Transverse colon (tissue), 4 donors: ENCODE results near the gene TYMP. TPM values are rescaled to one million over a fixed set of nuclear protein-coding genes. Genes with fewer than 3 reads are reported as not detected.

ENCODE experiments used
- DNase-seq: peaks from one replicate; pipeline ENCODE4 v3.0.0-alpha.2; 2019
- H3K27ac ChIP-seq, 4 donors: fragments of 200-600 bp; sonication (generic); 2 replicates each; pipeline ENCODE4 v1.5.1; 2016 to 2018; ENCODE audit warnings: inconsistent platforms in 4 of 4
- H3K27me3 ChIP-seq: fragments of 200-600 bp; sonication (generic); 2 replicates; pipeline ENCODE4 v1.5.1; 2017; ENCODE audit warnings: inconsistent platforms
- H3K36me3 ChIP-seq, 4 donors: fragments of 200-600 bp; sonication (generic); 2 replicates each; pipeline ENCODE4 v1.5.1; 2017 to 2019; ENCODE audit warnings: inconsistent platforms in 4 of 4
- H3K4me1 ChIP-seq, 4 donors: fragments of 200-600 bp; sonication (generic); 2 replicates each; pipeline ENCODE4 v1.5.1; 2017 to 2020; ENCODE audit warnings: inconsistent platforms in 4 of 4
- H3K4me3 ChIP-seq, 4 donors: fragments of 200-600 bp; sonication (generic); 1 replicate in 1 of 4; 2 replicates in 3 of 4; pipeline versions ENCODE4 v1.5.1 to v1.6.1; 2017 to 2019; ENCODE audit warnings: inconsistent platforms in 4 of 4
- H3K9me3 ChIP-seq, 2 donors: fragments of 200-600 bp; sonication (generic); 2 replicates each; pipeline ENCODE4 v1.5.1; 2017 to 2019; ENCODE audit warnings: inconsistent platforms in 2 of 2
- EP300 ChIP-seq: sonication (generic); formaldehyde crosslinking; IDR thresholded peaks from one replicate; pipeline ENCODE4 v1.6.1; 2017; ENCODE audit warnings: antibody characterized with exemption, low read depth
- POLR2A ChIP-seq: fragments of 450-650 bp; IDR thresholded peaks from one replicate; pipeline ENCODE4 v1.6.1; 2016; ENCODE audit warnings: antibody characterized with exemption, mild to moderate bottlenecking, moderate library complexity
- POLR2AphosphoS5 ChIP-seq, 3 donors: sonication (generic); formaldehyde crosslinking; IDR thresholded peaks; one replicate each; pipeline ENCODE4 v1.6.1; 2016; ENCODE audit warnings: antibody characterized with exemption in 3 of 3
- WGBS, 2 donors: methylation state at CpG; one replicate each; pipeline ENCODE4 v1.1.5; 2018; ENCODE audit warnings: low coverage in 1 of 2; 5-methylcytosine and 5-hydroxymethylcytosine counted together
- in situ Hi-C, 4 donors: fragments of 200-750 bp; cut with MboI; loops; one replicate each; pipeline versions ENCODE4 v1.15.0 to v1.15.1; 2017; ENCODE audit warnings: low sequenced_read_pairs in 3 of 4, low pct_ligation_motif_present in 1 of 4, low pct_unique_long_range_greater_than_20kb in 1 of 4
- intact Hi-C: fragments of 100-400 bp; cut with DNase I; formaldehyde crosslinking; loops from one replicate; pipeline ENCODE4 v1.15.1; 2023; ENCODE audit warnings: low total_unique reads
- total RNA-seq, 4 donors: library from RNA; depleted of rRNA; stranded (reverse); fragments of >200 nt; gene quantifications; one replicate each; pipeline ENCODE4 v1.1.0, GENCODE V29; 2016
- TF ChIP-seq, protein P1 (sequence below), 5 experiments: fragments of 200-600 bp in 3 of 5; fragments of 450-650 bp in 2 of 5; sonication (generic) in 3 of 5; IDR thresholded peaks; 1 replicate in 2 of 5; 2 replicates in 3 of 5; pipeline ENCODE4 v1.5.1; 2016 to 2017; ENCODE audit warnings: antibody characterized with exemption in 5 of 5, inconsistent platforms in 3 of 5, mild to moderate bottlenecking in 2 of 5, moderate library complexity in 1 of 5

Gene TYMP
- total RNA-seq, 4 donors from 2014 or later = 27.5 to 60.7 (median 32.2) TPM

DNA sequence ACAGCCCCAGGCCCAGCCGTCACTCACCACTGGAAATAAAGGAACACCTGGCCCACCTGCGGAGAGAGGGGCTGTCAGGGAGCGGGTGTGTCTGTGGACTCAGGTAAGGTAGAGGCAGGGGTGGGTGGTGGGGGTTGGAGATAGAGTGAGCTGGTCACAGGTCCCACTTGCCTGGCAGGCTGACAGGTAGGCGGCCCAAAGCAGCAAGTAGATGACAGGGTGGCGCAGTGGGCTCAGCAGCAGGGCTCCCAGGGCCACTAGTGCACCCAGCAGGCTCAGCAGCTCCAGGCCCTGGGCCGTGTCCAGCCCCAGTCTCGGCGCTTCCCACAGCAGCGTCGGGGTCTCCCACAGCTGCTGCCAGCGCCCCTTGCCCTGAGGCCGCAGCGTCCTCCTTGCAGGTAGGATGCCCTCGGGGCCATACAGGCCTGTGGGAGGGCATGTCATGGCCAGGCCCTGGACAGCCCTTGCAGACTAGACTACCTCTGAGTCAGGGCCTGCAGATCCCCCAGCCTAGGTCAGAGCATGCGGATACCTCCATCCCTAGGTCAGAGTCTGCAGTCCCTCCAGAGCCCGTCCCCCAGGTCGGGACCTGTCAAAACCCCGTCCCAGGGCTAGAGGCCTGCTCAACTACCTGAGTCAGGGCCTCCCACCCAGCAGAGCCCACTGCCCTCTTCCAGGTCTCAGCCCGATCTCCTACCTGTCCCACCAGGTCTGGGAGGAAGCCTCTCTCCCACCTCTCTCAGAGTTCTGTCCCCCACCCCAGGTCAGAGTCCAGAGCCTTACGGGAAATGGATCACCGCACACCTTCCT lies 23.0 kb downstream of the TYMP start:
- 29% methylated on average over 18 of the region's 21 CpGs; no CpG with 5 or more reads in 1 of the 2 donors for WGBS, 2 donors
- in situ Hi-C loops (no loop called here), intact Hi-C loops (no loop called here)
- no peaks in the 10 kb centered on the region for H3K9me3 ChIP-seq
- no peaks in the 10 kb centered on the region for H3K27me3 ChIP-seq
- no peak for DNase-seq
- peaks cover 0 to 4% (median 0%) of the 10 kb centered on the region in 4 donors for H3K36me3 ChIP-seq
- peak overlapping the region; percentile 59 to 98 (median 93) for H3K4me3 ChIP-seq
- no peak for TF ChIP-seq POLR2A
- TF ChIP-seq, protein P1, sequence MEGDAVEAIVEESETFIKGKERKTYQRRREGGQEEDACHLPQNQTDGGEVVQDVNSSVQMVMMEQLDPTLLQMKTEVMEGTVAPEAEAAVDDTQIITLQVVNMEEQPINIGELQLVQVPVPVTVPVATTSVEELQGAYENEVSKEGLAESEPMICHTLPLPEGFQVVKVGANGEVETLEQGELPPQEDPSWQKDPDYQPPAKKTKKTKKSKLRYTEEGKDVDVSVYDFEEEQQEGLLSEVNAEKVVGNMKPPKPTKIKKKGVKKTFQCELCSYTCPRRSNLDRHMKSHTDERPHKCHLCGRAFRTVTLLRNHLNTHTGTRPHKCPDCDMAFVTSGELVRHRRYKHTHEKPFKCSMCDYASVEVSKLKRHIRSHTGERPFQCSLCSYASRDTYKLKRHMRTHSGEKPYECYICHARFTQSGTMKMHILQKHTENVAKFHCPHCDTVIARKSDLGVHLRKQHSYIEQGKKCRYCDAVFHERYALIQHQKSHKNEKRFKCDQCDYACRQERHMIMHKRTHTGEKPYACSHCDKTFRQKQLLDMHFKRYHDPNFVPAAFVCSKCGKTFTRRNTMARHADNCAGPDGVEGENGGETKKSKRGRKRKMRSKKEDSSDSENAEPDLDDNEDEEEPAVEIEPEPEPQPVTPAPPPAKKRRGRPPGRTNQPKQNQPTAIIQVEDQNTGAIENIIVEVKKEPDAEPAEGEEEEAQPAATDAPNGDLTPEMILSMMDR (IDR thresholded peaks at IDR 0.05) = no peak
- no peak for TF ChIP-seq EP300
- TF ChIP-seq POLR2AphosphoS5 (IDR thresholded peaks at IDR 0.05) = no peak
- peaks cover 8 to 30% (median 21%) of the 10 kb centered on the region in 4 donors for H3K4me1 ChIP-seq
- peak overlapping the region; percentile 87 to 96 (median 90) for H3K27ac ChIP-seq

DNA sequence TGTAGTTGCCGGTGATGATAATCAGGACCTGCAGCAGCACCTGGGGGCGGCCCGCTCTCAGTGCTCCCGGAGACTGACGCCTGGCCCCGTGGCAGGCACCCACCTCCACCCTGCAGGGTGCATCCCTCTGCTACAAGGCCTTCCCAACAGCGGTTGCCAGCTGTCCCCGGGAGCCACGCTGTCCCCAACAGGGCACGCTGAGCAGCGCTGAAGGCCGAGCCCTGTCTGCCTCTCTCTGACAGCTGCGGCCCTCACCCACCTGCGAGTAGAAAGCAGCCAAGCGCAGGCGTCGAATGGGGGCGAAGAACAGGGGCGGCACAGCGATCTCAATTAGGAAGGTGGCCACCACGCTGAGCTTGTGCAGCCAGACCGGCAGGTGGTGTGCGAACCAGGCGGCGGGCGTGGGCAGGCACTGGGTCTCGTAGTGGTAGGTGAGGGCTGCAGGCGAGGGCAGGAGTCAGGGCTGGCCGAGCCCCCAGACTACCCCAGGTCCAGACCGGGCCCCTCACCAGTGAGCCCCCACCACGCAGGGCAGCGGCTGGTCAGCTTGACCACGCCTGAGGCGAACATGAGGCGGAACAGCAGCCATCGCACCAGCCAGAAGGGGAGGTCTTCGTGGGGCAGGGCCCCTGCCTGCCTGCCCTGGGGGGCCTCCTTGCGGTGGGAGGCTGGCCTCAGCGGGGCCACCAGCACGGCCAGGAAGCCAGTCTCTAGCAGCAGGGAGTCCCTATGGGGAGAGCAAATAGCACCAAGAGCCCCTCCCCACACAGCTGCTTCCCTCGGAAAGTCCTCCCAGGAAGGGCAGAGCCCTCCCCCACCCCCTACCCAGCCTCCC lies 23.8 kb downstream of the TYMP start:
- intact Hi-C loops = no loop called here

DNA sequence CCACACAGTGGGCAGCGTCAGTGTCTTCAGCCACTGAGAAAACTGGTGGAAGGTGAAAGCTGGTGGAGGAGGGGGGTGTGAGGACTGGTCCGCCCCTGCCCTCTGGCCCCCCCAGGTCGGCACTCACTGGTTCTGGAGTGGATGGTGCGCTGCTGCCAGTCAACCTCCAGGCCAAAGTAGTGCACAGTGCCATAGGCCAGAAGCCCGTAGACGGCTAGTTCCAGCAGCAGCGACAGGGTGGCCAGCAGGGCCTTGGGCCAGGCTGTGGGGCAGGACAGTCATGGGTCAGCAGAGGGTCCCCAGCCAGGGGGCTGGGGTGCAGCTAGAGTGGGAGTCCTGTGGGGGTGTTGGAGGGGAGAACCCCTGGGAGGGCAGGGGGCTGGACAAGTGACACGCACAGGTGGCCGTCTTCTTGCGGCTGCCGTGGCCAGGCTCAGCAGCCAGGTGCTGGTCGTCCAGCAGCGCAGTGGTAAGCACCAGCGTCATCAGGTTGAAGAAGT lies 24.5 kb downstream of the TYMP start:
- Histone ChIP-seq H3K27me3 (no peaks in the 10 kb centered on the region), H3K4me3 (no peak overlapping the region), H3K27ac (no peak overlapping the region), H3K4me1 (peaks cover 8 to 30% (median 21%) of the 10 kb centered on the region in 4 donors), H3K36me3 (peaks cover 0 to 4% (median 0%) of the 10 kb centered on the region in 4 donors), H3K9me3 (no peaks in the 10 kb centered on the region)
- in situ Hi-C loops = no loop called here
- DNase-seq = no peak
- WGBS, 2 donors = 92% methylated on average over 14 of the region's 14 CpGs; no CpG with 5 or more reads in 1 of the 2 donors
- TF ChIP-seq EP300 = no peak
- no peak for TF ChIP-seq POLR2AphosphoS5 (IDR thresholded peaks at IDR 0.05)
- no peak for TF ChIP-seq POLR2A
- TF ChIP-seq, protein P1 (IDR thresholded peaks at IDR 0.05) = no peak
- intact Hi-C loops = no loop called here

More for the DNA sequence above, 23.8 kb downstream of the TYMP start:
- WGBS, 2 donors = 90 to 94% methylated on average over 2 to 40 of the region's 41 CpGs
- H3K9me3 ChIP-seq = no peaks in the 10 kb centered on the region
- H3K4me1 ChIP-seq = peaks cover 8 to 30% (median 21%) of the 10 kb centered on the region in 4 donors
- TF ChIP-seq, protein P1 (IDR thresholded peaks at IDR 0.05) = no peak
- no peak for TF ChIP-seq POLR2AphosphoS5 (IDR thresholded peaks at IDR 0.05)
- no peak for TF ChIP-seq POLR2A
- no peak for TF ChIP-seq EP300
- peaks cover 0 to 4% (median 0%) of the 10 kb centered on the region in 4 donors for H3K36me3 ChIP-seq
- H3K4me3 ChIP-seq = peak overlapping the region in 1 of 4 donors; percentile 97
- no peak for DNase-seq
- in situ Hi-C loops = no loop called here
- no peak overlapping the region for H3K27ac ChIP-seq
- H3K27me3 ChIP-seq = no peaks in the 10 kb centered on the region
